ENCODE measurements around the gene AXIN1.
"Not testable (repeated sequence)": the region's sequence is repeated elsewhere in the genome, so short reads cannot be mapped to it uniquely, and the experiment has no call there.

AXIN1 gene

DNA sequence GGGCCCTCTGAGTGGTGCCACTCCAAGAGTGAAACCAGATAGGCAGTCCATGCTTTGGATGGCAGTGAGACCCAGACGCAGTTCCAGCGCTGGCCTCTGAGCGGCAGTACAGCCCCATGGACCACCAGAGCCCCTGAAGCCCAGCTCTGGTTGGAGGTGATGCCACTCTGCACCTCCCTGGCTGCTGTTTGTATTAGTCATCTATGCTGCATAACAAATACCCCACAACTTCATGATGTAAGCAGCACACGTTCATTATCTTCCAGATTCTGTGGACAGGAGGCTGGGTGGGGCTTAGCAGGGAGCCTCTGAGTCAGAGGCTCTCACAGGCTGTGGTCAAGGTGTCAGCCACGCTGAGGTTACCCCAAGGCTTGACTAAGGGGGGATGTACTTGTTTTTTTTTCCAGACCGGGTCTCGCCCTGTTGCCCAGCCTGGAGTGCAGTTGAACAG lies 39.4 kb upstream of the AXIN1 start:
- POLR2A ChIA-PET: no interaction called here
- TF ChIP-seq, protein P1, sequence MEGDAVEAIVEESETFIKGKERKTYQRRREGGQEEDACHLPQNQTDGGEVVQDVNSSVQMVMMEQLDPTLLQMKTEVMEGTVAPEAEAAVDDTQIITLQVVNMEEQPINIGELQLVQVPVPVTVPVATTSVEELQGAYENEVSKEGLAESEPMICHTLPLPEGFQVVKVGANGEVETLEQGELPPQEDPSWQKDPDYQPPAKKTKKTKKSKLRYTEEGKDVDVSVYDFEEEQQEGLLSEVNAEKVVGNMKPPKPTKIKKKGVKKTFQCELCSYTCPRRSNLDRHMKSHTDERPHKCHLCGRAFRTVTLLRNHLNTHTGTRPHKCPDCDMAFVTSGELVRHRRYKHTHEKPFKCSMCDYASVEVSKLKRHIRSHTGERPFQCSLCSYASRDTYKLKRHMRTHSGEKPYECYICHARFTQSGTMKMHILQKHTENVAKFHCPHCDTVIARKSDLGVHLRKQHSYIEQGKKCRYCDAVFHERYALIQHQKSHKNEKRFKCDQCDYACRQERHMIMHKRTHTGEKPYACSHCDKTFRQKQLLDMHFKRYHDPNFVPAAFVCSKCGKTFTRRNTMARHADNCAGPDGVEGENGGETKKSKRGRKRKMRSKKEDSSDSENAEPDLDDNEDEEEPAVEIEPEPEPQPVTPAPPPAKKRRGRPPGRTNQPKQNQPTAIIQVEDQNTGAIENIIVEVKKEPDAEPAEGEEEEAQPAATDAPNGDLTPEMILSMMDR (IDR thresholded peaks at IDR 0.05; ENCODE audit: control extremely low read depth, extremely low read depth, low read depth, missing control alignments): peak; percentile 70
- CTCF ChIA-PET: interaction anchor here (1.1 to 1.4 kb wide), 4 partner anchors 9 to 324 kb away, joined by 3 to 5 read pairs (median 4); partner anchors contain the start of gene DECR2
- peak; percentile 62 for DNase-seq (ENCODE audit: extremely low spot score)

DNA sequence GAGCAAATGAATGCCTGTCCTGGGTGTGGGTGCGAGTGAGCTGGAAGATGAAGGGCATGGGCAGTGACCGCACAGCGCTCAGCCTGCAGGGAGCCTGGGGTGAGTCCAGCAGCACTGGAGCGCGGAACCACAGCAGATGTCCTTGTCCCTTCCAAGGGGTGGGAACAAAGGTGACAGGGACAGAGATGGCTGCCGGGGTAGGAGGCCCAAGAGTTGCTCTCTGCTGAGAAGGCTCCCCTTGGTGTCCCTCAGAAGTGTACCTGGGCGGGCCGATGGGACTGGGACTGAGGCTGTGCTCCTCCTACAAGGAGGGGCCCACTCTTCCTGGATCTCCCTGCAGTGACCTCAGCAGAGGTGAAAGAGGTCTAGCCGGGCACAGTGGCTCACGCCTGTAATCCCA lies 36.8 kb upstream of the AXIN1 start:
- TF ChIP-seq, protein P1 (IDR thresholded peaks at IDR 0.05; ENCODE audit: control extremely low read depth, extremely low read depth, low read depth, missing control alignments): no peak
- CTCF ChIA-PET: interaction anchor here (0.9 kb wide), 2 partner anchors 60 to 395 kb away, joined by 3 read pairs; no protein-coding TSS in a partner anchor

DNA sequence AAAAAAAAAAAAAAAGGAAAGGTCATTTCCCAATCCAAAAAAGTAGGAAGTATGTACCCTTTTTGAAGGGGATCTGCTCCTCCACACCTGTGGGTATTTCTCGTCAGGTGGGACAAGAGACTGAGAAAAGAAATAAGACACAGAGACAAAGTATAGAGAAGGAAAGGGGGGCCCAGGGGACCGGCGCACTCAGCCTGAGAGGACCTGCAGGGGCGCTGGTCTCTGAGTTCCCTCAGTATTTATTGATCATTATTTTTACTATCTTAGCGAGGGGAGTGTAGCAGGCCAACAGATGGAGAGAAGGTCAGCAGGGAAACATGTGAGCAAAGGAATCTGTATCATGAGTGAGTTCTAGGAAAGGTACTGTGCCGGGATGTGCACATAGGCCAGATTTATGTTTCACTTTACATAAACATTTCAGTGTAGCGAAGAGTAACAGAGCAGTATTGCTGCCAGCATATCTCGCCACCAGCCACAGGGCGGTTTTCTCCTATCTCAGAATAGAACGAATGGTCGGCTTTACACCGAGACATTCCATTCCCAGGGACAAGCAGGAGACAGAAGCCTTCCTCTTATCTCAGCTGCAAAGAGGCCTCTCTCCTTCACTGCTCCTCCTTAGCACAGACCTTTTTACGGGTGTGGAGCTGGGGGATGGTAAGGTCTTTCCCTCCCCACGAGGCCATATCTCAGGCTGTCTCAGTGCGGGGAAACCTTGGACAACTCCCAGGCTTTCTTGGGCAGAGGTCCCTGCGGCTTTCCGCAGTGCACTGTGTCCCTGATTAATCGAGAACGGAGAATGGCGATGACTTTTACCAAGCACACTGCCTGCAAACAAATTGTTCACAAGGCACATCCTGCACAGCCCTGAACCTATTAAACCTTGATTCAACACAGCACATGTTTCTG lies 35.5 kb upstream of the AXIN1 start:
- CTCF ChIA-PET; POLR2A ChIA-PET; DNase-seq (ENCODE audit: extremely low spot score): not testable (repeated sequence)

More for the DNA sequence above, 36.8 kb upstream of the AXIN1 start:
- no peak for DNase-seq (ENCODE audit: extremely low spot score)
- POLR2A ChIA-PET: no interaction called here

DNA sequence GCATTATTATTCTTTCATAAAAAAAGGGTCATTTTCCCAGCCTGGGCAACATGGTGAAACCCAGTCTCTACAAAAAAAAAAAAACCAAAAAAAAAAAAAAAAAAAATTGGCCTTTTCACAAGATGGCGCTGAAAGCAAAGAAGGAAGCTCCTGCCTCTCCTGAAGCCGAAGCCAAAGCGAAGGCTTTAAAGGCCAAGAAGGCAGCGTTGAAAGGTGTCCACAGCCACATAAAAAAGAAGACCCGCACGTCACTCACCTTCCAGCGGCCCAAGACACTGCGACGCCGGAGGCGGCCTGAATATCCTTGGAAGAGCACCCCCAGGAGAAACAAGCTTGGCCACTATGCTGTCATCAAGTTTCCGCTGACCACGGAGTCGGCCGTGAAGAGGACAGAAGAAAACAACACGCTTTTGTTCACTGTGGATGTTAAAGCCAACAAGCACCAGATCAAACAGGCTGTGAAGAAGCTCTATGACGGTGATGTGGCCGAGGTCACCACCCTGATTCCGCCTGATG lies 34.2 kb upstream of the AXIN1 start:
- no peak for DNase-seq (ENCODE audit: extremely low spot score)
- ChIA-PET POLR2A (interaction anchor here (0.6 kb wide), 1 partner anchor 154 kb away, joined by 6 read pairs; no protein-coding TSS in a partner anchor), CTCF (no interaction called here)
- TF ChIP-seq, protein P1 (IDR thresholded peaks at IDR 0.05; ENCODE audit: control extremely low read depth, extremely low read depth, low read depth, missing control alignments): no peak

DNA sequence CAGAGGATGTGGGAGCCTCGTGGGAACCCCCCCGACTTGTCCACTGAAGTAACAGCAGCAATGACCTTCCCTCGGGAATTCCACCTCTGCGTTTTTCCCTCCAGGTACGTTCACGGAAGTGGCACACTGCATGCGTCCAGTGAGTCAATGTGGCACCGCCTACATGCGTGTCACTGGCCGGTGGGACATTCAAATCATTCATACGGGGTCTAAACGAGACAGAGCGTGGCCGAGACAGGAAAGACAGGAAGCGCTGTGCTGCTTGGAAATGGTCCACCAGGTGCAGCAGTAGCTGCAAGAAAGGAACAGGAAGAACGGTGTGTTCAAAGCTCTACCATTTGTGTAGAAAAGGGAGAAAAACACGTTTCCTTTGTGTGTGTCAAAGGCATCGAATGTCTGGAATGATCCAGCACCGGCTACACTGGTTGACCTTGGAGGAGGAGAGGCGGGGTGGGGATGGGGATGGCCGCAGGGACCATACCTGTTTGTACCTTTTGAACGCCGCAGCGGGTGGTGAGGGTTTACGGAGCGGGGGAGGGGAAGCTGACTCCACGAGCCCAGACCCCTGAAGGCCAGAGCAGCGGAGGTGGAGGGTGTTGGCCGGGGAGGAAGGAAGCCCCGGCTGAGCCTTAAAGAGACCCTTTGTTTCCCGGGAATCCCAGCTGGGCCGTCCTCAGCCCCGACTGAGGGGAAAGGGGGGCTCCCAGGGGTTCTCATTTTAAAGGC lies 31.0 kb upstream of the AXIN1 start:
- TF ChIP-seq, protein P1 (IDR thresholded peaks at IDR 0.05; ENCODE audit: control extremely low read depth, extremely low read depth, low read depth, missing control alignments): no peak
- CTCF ChIA-PET: interaction anchor here (0.9 to 2.1 kb wide), 4 partner anchors 8 to 277 kb away, joined by 3 to 5 read pairs (median 5); no protein-coding TSS in a partner anchor
- POLR2A ChIA-PET: interaction anchor here (1.0 kb wide), 1 partner anchor 18 kb away, joined by 11 read pairs; the partner anchor contains the start of gene DECR2
- DNase-seq (ENCODE audit: extremely low spot score): no peak

DNA sequence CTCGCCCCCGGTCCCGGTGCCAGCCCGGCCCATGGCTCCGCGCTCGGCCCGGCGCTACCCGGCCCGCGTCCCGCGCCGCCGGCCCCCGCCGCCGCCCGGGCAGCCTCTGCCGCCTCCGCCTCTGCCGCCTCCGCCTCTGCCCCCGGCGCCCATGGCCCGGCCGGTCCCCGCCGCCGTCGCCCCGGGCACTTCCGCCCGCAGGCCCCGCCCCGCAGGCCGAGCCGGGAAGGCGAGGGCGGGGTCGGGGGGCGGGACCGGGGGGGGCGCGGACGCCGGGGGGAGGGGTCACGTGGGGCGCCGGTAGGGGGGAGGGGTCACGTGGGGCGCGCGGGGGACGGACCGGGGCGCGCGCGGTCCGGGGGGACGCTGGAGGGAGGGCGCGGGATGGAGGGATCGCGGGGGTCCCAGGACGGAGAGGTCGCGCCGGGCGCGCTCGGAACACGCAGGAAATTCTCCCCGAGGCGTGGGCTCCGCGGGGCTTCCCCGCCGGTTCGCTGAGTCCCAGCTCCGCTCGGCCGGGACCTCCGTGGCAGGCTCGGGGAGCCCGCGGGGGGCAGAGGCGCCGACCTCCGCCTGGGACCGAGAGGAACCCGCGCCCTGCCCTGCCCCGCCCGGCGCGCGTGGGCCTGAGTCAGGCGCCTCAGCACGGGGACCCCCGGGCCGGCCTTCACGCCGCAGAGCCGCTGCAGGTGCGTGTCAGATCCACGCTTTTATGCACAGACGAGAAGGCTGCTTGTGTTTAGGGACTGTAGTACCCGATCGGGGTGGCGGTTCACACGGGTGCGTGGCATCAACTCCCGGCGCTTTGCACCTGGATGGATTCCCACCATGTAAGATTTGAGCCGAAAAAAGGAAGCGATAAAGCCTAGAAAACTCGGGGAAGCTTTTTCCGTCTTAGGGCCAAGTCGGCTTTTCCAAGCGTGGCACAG lies 29.5 kb upstream of the AXIN1 start, which contains the start of gene PGAP6:
Gene PGAP6 (minus strand): TSS at position 190 of the 929 bp plus-strand sequence. CDS start 157 bp downstream, at position 33.
- peak; percentile 94 for DNase-seq (ENCODE audit: extremely low spot score)
- CTCF ChIA-PET: interaction anchor here (0.8 to 2.1 kb wide), 6 partner anchors 10 to 275 kb away, joined by 3 to 5 read pairs (median 4); partner anchors contain the start of genes HBQ1 and RAB11FIP3
- POLR2A ChIA-PET: interaction anchor here (1.0 kb wide), 1 partner anchor 19 kb away, joined by 11 read pairs; the partner anchor contains the start of gene DECR2
- TF ChIP-seq, protein P1 (IDR thresholded peaks at IDR 0.05; ENCODE audit: control extremely low read depth, extremely low read depth, low read depth, missing control alignments): no peak

Data from GM10248 (cell line).